ENCODE results near the gene AGBL3.

DNA sequence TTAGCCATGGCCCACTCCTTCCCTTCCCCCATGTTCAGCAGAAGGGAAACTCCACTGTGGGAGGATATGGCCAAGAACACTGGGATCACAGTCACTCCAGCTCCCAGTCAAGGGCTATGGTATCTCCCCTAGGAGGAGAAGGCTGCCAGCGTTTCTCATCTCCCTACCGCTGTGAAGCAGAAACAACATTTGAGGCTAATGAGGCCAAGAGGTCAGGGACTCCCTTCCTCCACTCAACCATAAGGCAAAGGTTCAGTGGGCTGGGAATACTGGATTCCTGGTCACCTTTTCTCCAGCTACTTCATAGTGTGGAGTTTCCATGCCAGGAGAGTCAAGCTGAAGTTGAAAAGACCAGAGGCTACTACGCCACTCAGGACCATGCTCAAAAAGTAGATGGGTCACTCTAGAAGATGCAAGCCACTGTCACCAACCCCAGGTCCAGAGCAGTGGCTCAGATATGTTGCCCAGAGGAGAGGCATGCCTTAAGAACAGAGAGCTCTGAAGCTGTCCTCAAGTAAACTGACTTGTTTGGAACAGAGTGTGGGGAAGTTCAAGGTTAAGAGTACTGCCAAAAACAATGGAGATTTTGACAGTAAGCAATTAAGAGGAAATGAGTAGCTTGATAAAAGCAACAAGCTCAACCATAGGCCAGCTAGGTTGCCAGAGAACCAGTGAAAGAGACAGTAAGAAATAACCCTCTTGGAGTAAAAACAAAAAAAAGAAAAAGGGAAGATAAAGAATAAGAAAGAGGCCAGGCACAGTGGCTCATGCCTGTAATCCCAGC is 157.8 kb downstream of the AGBL3 start:
- peak; percentile 80 for TF ChIP-seq NR2F2 (IDR thresholded peaks at IDR 0.05)
- TF ChIP-seq, protein P1, sequence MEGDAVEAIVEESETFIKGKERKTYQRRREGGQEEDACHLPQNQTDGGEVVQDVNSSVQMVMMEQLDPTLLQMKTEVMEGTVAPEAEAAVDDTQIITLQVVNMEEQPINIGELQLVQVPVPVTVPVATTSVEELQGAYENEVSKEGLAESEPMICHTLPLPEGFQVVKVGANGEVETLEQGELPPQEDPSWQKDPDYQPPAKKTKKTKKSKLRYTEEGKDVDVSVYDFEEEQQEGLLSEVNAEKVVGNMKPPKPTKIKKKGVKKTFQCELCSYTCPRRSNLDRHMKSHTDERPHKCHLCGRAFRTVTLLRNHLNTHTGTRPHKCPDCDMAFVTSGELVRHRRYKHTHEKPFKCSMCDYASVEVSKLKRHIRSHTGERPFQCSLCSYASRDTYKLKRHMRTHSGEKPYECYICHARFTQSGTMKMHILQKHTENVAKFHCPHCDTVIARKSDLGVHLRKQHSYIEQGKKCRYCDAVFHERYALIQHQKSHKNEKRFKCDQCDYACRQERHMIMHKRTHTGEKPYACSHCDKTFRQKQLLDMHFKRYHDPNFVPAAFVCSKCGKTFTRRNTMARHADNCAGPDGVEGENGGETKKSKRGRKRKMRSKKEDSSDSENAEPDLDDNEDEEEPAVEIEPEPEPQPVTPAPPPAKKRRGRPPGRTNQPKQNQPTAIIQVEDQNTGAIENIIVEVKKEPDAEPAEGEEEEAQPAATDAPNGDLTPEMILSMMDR (IDR thresholded peaks at IDR 0.05; ENCODE audit: low read depth, low read length, missing input control): no peak
- TF ChIP-seq FOXA1 (IDR thresholded peaks at IDR 0.05): no peak

All from liver (tissue), 3 donors.